HEK293 (cell line): ENCODE results near the gene SGMS1.

Experiments used
- ZNF423 ChIP-seq: fragments of 450-650 bp; formaldehyde crosslinking; IDR thresholded peaks from 2 replicates; pipeline ENCODE4 v1.5.1; 2016; ENCODE audit warnings: missing biosample characterization, missing genetic modification characterization
- TF ChIP-seq, protein P1 (sequence below): fragments of 450-650 bp; formaldehyde crosslinking; IDR thresholded peaks from 2 replicates; pipeline ENCODE4 v1.5.1; 2016; ENCODE audit warnings: missing biosample characterization, missing genetic modification characterization

DNA sequence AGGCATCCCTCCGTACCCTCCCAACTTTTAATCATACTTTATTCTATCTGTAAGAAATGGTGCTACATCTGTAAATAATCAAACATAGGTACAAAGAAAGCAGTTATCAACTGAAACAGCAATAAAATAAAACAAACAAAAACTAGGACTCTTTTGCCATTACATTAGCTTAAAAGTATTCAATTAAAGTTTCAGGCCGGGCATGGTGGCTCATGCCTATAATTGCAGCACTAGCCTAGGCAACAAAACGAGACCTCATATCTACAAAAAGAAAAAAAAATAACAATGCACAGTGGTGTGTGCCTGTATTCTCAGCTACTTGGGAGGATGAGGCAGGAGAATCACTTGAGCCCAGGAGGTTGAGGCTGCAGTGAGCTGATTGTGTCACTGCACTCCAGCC, 161.9 kb downstream of the SGMS1 start:
- TF ChIP-seq, protein P1, sequence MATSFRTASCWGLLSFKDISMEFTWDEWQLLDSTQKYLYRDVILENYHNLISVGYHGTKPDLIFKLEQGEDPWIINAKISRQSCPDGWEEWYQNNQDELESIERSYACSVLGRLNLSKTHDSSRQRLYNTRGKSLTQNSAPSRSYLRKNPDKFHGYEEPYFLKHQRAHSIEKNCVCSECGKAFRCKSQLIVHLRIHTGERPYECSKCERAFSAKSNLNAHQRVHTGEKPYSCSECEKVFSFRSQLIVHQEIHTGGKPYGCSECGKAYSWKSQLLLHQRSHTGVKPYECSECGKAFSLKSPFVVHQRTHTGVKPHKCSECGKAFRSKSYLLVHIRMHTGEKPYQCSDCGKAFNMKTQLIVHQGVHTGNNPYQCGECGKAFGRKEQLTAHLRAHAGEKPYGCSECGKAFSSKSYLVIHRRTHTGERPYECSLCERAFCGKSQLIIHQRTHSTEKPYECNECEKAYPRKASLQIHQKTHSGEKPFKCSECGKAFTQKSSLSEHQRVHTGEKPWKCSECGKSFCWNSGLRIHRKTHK (tag by site-specific recombination): no peak
- no peak for TF ChIP-seq ZNF423 (tag by site-specific recombination)
